Subcutaneous abdominal adipose tissue (tissue), 5 donors: ENCODE results near the gene RIMBP2.
"Not testable (repeated sequence)": the region's sequence is repeated elsewhere in the genome, so short reads cannot be mapped to it uniquely, and the experiment has no call there.

Experiments used
- H3K27ac ChIP-seq: one replicate; pipeline ENCODE4 v1.7.0; 2013; ENCODE audit warnings: low read depth, mild to moderate bottlenecking, inconsistent platforms, low read length, moderate library complexity
- H3K27me3 ChIP-seq, 5 donors: one replicate each; pipeline ENCODE4 v1.7.0; 2013; ENCODE audit warnings: low read length in 5 of 5, inconsistent platforms in 1 of 5; ENCODE audit not compliant: control insufficient read depth in 5 of 5, insufficient read depth in 4 of 5
- H3K36me3 ChIP-seq, 5 donors: one replicate each; pipeline ENCODE4 v1.7.0; 2013; ENCODE audit warnings: low read length in 5 of 5; ENCODE audit not compliant: control insufficient read depth in 5 of 5, insufficient read depth in 5 of 5
- H3K4me1 ChIP-seq, 5 donors: one replicate each; pipeline ENCODE4 v1.7.0; 2013; ENCODE audit warnings: low read length in 5 of 5, mild to moderate bottlenecking in 3 of 5, moderate library complexity in 1 of 5; ENCODE audit not compliant: control insufficient read depth in 5 of 5, insufficient read depth in 5 of 5
- H3K4me3 ChIP-seq, 5 donors: one replicate each; pipeline ENCODE4 v1.7.0; 2013; ENCODE audit warnings: low read length in 5 of 5, low read depth in 1 of 5
- H3K9ac ChIP-seq, 5 donors: one replicate each; pipeline ENCODE4 v1.7.0; 2013; ENCODE audit warnings: low read length in 5 of 5, mild to moderate bottlenecking in 4 of 5, moderate library complexity in 3 of 5
- H3K9me3 ChIP-seq, 5 donors: one replicate each; pipeline ENCODE4 v1.7.0; 2013; ENCODE audit warnings: low read length in 5 of 5; ENCODE audit not compliant: control insufficient read depth in 5 of 5
- donor health status: healthy.
- donor health status: healthy.
- donor health status: healthy.
- donor health status: healthy.
- donor health status: healthy.

RIMBP2 gene

GRCh38 chr12:130651188-130651959 is 64.7 kb downstream of the RIMBP2 start:
- H3K27me3 ChIP-seq: peaks cover 0 to 13% (median 7%) of the 10 kb centered on the region in 5 donors
- H3K9me3 ChIP-seq: peaks cover 0 to 13% (median 8%) of the 10 kb centered on the region in 5 donors
- no peak overlapping the region for H3K27ac ChIP-seq
- no peaks in the 10 kb centered on the region for H3K4me1 ChIP-seq
- no peaks in the 10 kb centered on the region for H3K36me3 ChIP-seq
- no peak overlapping the region for H3K4me3 ChIP-seq
- H3K9ac ChIP-seq: no peak overlapping the region

DNA sequence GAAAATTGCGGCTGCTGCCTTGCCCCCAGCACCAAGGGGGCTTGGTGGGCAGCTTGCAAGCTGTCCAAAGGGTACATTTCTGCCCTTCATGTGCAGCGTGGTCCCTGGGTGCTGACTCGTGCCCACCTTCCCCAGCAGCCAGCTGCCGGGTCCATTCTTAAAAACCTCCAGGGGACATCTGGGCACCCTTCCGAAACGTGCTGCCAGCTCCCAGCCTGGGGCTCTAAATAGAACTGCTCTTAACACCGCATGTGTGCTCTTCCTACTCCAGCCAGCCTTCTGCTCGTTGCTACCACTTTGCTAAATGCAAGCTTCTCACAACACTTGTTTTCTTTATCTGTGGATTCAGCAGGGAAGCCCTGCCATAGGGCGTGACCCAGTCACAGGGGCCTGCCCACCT is 66.0 kb downstream of the RIMBP2 start:
- Histone ChIP-seq H3K4me3 (no peak overlapping the region), H3K36me3 (no peaks in the 10 kb centered on the region), H3K27me3 (peaks cover 0 to 13% (median 7%) of the 10 kb centered on the region in 5 donors), H3K27ac (no peak overlapping the region), H3K9ac (no peak overlapping the region), H3K9me3 (peaks cover 0 to 13% (median 8%) of the 10 kb centered on the region in 5 donors), H3K4me1 (no peaks in the 10 kb centered on the region)

- peaks cover 0 to 12% (median 4%) of the 10 kb centered on the region in 5 donors for H3K9me3 ChIP-seq
- peaks cover 0 to 11% (median 7%) of the 10 kb centered on the region in 5 donors for H3K27me3 ChIP-seq
- H3K36me3 ChIP-seq: no peaks in the 10 kb centered on the region
- H3K4me3 ChIP-seq: no peak overlapping the region
- no peak overlapping the region for H3K9ac ChIP-seq
- no peaks in the 10 kb centered on the region for H3K4me1 ChIP-seq
- no peak overlapping the region for H3K27ac ChIP-seq
These were observed 66.7 kb downstream of the RIMBP2 start for GRCh38 chr12:130649101-130650045.

DNA sequence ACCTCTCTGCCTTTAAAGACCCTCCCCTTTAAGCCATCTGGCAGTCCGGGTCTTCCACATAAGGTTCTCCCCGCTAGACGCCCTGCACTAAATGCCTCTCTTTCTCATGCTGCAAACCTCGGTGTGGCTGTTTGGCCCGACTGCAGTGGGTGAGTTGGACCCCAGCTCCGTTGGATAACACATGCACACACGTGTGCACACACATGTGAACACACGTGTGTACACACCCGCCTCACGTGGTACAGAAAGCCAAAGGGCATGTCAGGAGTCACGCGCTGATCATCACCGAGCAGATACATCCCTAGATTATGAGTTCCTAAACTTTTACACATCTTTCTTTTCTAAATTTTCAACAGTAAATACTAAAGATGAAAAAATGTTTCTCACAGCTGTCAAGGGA is 68.3 kb downstream of the RIMBP2 start:
- H3K9ac ChIP-seq: no peak overlapping the region
- peaks cover 0 to 3% (median 0%) of the 10 kb centered on the region in 5 donors for H3K9me3 ChIP-seq
- peaks cover 3 to 11% (median 7%) of the 10 kb centered on the region in 5 donors for H3K27me3 ChIP-seq
- H3K36me3 ChIP-seq: no peaks in the 10 kb centered on the region
- no peak overlapping the region for H3K4me3 ChIP-seq
- no peak overlapping the region for H3K27ac ChIP-seq
- H3K4me1 ChIP-seq: no peaks in the 10 kb centered on the region

- Histone ChIP-seq H3K4me1 (no peaks in the 10 kb centered on the region), H3K9me3 (peaks cover 0 to 3% (median 0%) of the 10 kb centered on the region in 5 donors), H3K4me3 (no peak overlapping the region), H3K27me3 (peaks cover 3 to 11% (median 7%) of the 10 kb centered on the region in 5 donors), H3K36me3 (no peaks in the 10 kb centered on the region), H3K9ac (no peak overlapping the region), H3K27ac (no peak overlapping the region)
These were observed 69.3 kb downstream of the RIMBP2 start for GRCh38 chr12:130646716-130647370.

DNA sequence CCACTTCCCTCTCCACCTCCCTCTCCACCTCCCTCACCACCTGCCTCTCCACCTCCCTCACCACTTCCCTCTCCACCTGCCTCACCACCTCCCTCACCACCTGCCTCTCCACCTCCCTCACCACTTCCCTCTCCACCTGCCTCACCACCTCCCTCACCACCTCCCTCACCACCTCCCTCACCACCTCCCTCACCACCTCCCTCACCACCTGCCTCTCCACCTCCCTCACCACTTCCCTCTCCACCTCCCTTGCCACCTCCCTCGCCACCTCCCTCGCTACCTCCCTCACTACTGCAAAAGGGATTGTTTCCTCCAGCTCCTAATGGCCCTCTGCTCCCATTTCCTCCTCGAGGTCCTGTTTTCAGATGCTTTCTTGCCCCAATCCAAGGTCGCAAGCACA is 69.9 kb downstream of the RIMBP2 start:
- H3K36me3 ChIP-seq, H3K9ac ChIP-seq, H3K27ac ChIP-seq, H3K4me3 ChIP-seq, H3K4me1 ChIP-seq, H3K9me3 ChIP-seq: not testable (repeated sequence)
- peaks cover 3 to 11% (median 7%) of the 10 kb centered on the region in 5 donors for H3K27me3 ChIP-seq

DNA sequence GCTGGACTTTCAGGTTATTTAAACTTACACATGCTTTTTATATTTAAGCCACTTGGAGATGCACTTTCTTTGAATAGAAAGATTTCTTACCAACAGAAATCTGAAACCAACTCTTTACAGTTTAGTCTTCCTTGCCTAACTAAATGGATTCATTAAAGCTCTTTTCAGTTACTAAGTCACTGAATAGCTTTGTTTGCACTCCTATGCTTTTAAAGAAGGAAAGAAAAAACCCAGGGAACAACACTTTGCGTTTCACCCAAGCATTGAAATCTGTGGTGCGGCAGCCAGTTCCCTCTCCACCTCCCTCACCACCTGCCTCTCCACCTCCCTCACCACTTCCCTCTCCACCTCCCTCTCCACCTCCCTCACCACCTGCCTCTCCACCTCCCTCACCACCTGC is 70.3 kb downstream of the RIMBP2 start:
- Histone ChIP-seq H3K36me3 (no peaks in the 10 kb centered on the region), H3K9me3 (no peaks in the 10 kb centered on the region), H3K4me3 (no peak overlapping the region), H3K27me3 (peaks cover 3 to 11% (median 7%) of the 10 kb centered on the region in 5 donors), H3K4me1 (no peaks in the 10 kb centered on the region), H3K9ac (no peak overlapping the region), H3K27ac (no peak overlapping the region)

- no peak overlapping the region for H3K27ac ChIP-seq
- H3K36me3 ChIP-seq: no peaks in the 10 kb centered on the region
These were observed 71.5 kb downstream of the RIMBP2 start for GRCh38 chr12:130644566-130644965.

DNA sequence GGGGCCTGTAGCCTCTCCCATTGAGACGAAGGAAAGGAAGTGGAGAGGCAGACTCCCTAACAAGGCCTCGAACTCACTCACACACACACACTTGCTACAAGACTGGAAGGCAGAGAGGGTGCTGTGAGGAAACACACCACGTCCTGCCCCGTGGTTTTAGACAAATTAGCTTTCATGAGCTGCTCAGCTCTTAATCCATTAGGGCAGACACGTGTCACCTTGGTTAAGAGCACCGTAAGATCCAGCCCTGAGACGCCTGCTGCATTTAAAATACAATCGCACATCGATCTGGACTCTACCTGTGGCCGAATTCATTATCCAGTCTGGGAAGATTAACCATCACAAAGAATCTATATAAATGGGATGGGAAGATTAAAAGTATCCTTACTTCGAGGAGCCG is 72.0 kb downstream of the RIMBP2 start:
- no peaks in the 10 kb centered on the region for H3K9me3 ChIP-seq
- no peak overlapping the region for H3K9ac ChIP-seq

More at GRCh38 chr12:130644566-130644965, 71.5 kb downstream of the RIMBP2 start:
- H3K9me3 ChIP-seq: no peaks in the 10 kb centered on the region
- H3K9ac ChIP-seq: no peak overlapping the region
- H3K4me3 ChIP-seq: no peak overlapping the region
- H3K4me1 ChIP-seq: no peaks in the 10 kb centered on the region
- peaks cover 2 to 10% (median 3%) of the 10 kb centered on the region in 5 donors for H3K27me3 ChIP-seq

More for the DNA sequence above, 72.0 kb downstream of the RIMBP2 start:
- Histone ChIP-seq H3K4me1 (no peaks in the 10 kb centered on the region), H3K27me3 (peaks cover 2 to 7% (median 3%) of the 10 kb centered on the region in 5 donors), H3K4me3 (no peak overlapping the region), H3K36me3 (no peaks in the 10 kb centered on the region), H3K27ac (no peak overlapping the region)
